ENCODE measurements around the gene RPTOR. TPM values are rescaled to one million over a fixed set of nuclear protein-coding genes. Genes with fewer than 3 reads are reported as not detected.
A peak's percentile ranks its signal among the peaks of the same experiment; 100 is the strongest.

Gene RPTOR
- total RNA-seq, 1 donor from 2014 or later = 32.0 TPM

DNA sequence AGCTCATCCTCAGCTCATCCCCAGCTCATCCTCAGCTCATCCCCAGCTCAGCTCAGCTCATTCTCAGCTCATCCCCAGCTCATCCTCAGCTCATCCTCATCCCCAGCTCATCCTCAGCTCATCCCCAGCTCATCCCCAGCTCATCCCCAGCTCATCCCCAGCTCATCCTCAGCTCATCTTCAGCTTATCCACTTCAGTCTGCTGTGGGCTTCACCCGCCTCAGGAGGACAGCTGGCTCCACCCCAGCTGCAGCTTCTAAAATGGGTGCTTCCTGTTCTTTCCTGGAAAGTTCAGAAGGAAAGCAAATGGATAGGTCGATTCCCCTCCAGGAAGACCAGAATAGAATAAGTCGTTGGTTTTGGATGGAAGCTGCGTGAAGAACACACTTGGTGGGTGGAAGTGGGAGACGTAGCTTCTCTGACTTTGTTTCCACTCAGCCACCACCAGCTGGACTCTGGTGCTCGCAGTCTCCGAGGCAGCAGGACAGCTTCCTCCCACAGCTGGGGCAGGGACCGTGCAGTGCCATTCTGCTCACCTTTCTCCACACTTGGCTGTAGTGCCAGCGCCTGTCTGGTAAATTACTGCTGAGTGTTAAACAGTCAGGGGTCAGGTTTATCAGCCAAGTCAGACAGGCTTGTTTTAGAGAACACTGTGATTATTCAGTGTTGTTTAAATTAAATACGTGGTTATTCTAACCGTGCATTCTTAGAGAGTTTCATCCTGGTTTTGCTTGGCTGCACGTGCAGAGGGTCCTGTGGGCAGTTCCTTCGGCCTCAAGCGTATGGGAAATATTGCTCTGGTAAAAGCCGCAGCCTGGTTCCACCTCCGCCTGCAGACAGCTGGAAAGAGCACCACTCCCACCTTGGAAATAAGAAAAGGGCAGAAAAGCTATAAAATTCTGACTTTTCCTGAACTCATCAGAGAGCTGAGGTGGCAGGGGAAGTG, 386.0 kb downstream of the RPTOR start:
- H3K9me3 Mint-ChIP-seq (ENCODE audit: unreplicated experiment) = no peaks in the 10 kb centered on the region
- peaks cover 2% of the 10 kb centered on the region for H3K36me3 ChIP-seq (ENCODE audit: insufficient read depth, low read length)
- no peak overlapping the region for H3K4me3 ChIP-seq (ENCODE audit: insufficient read depth, low read depth, low read length)
- no peak overlapping the region for H3K4me3 Mint-ChIP-seq (ENCODE audit: unreplicated experiment)
- H3K9ac ChIP-seq (ENCODE audit: low read length) = no peak overlapping the region
- H3K27me3 ChIP-seq (ENCODE audit: insufficient read depth, low read length) = no peaks in the 10 kb centered on the region
- no peak overlapping the region for H3K4me2 ChIP-seq (ENCODE audit: low read length)
- H3K79me2 ChIP-seq (ENCODE audit: insufficient read depth, low read length) = no peaks in the 10 kb centered on the region
- H3K36me3 Mint-ChIP-seq (ENCODE audit: low read depth, unreplicated experiment) = peaks cover 10% of the 10 kb centered on the region
- peaks cover 19% of the 10 kb centered on the region for H3K4me1 ChIP-seq (ENCODE audit: insufficient read depth, low read length)
- peak overlapping the region; percentile 80 for H3K27ac Mint-ChIP-seq (ENCODE audit: unreplicated experiment)
- DNase-seq (ENCODE audit: low read depth) = no peak
- H4K20me1 ChIP-seq (ENCODE audit: insufficient read depth, low read length) = no peaks in the 10 kb centered on the region
- H2AFZ ChIP-seq (ENCODE audit: low read depth, low read length) = no peak overlapping the region
- H3K4me1 Mint-ChIP-seq (ENCODE audit: low read depth, unreplicated experiment) = peaks cover 25% of the 10 kb centered on the region
- TF ChIP-seq CTCF (IDR thresholded peaks at IDR 0.05; ENCODE audit: insufficient read depth, low read depth, low read length) (no peak), EZH2 (IDR thresholded peaks at IDR 0.05; ENCODE audit: insufficient read depth, low read length) (no peak)
- no peak overlapping the region for H3K27ac ChIP-seq (ENCODE audit: low read depth, low read length)
- H3K27me3 Mint-ChIP-seq (ENCODE audit: low read depth, unreplicated experiment) = no peaks in the 10 kb centered on the region
- H3K9me3 ChIP-seq (ENCODE audit: insufficient read depth, low read depth, low read length) = no peaks in the 10 kb centered on the region
- no peak for FAIRE-seq

DNA sequence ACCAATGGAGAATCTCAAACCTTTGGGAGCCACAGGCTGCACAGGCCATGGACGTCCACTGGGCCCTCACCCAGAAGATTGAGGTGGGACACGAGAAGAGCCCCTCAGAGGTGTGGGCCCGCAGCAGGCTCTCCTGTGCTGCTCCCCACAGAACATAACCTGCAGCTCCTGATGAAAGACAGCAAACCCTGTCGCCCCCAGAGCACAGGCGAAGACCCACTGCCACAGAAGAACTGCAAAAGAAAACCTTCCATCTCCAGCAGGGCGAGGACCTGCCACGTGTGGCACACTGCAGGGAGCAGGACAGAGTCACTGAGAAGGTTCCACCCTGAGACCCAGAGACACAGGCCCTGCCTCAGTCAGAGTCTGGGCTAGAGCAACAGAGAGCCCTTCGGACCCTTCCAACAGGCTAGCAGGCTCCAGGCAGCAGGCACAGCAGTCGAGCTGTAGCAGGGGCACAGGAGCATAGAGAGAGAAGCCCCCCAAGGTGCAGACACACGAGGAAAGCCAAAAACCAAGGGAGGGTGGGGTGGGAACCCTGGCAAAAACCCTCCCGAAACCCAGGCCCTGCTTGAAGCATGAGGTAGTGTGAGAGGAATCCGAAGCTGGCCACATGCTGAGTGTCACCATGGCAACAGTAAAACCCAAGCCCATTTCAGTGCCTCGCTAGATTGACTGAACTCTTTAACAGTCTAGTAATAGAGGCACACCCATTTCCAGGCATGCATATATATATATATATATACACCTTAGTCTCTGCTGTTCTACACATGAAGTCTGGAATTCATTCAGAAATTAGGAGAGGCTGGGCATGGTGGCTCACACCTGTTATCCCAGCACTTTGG, 387.0 kb downstream of the RPTOR start:
- DNase-seq (ENCODE audit: low read depth) (peak; percentile 83), FAIRE-seq (no peak)
- Histone ChIP-seq H3K9ac (ENCODE audit: low read length) (peak overlapping the region; percentile 45), H3K27me3 (ENCODE audit: insufficient read depth, low read length) (peaks cover 3% of the 10 kb centered on the region), H3K4me2 (ENCODE audit: low read length) (peak overlapping the region; percentile 50), H2AFZ (ENCODE audit: low read depth, low read length) (no peak overlapping the region), H3K79me2 (ENCODE audit: insufficient read depth, low read length) (no peaks in the 10 kb centered on the region), H3K36me3 (ENCODE audit: insufficient read depth, low read length) (peaks cover 2% of the 10 kb centered on the region), H3K9me3 (ENCODE audit: insufficient read depth, low read depth, low read length) (no peaks in the 10 kb centered on the region), H3K4me1 (ENCODE audit: insufficient read depth, low read length) (peaks cover 19% of the 10 kb centered on the region), H4K20me1 (ENCODE audit: insufficient read depth, low read length) (no peaks in the 10 kb centered on the region), H3K4me3 (ENCODE audit: insufficient read depth, low read depth, low read length) (no peak overlapping the region), H3K27ac (ENCODE audit: low read depth, low read length) (no peak overlapping the region)
- TF ChIP-seq CTCF (IDR thresholded peaks at IDR 0.05; ENCODE audit: insufficient read depth, low read depth, low read length) (no peak), EZH2 (IDR thresholded peaks at IDR 0.05; ENCODE audit: insufficient read depth, low read length) (no peak)
- Mint-ChIP-seq H3K9me3 (ENCODE audit: unreplicated experiment) (no peaks in the 10 kb centered on the region), H3K4me1 (ENCODE audit: low read depth, unreplicated experiment) (peaks cover 25% of the 10 kb centered on the region), H3K36me3 (ENCODE audit: low read depth, unreplicated experiment) (peaks cover 5% of the 10 kb centered on the region), H3K4me3 (ENCODE audit: unreplicated experiment) (peak overlapping the region; percentile 56), H3K27me3 (ENCODE audit: low read depth, unreplicated experiment) (no peaks in the 10 kb centered on the region), H3K27ac (ENCODE audit: unreplicated experiment) (peak overlapping the region; percentile 80)
